Upper lobe of left lung (tissue), 6 donors: ENCODE data around the gene PXDN. TPM values are rescaled to one million over a fixed set of nuclear protein-coding genes. Genes with fewer than 3 reads are reported as not detected.

ENCODE experiments used
- ATAC-seq, 2 donors: fragments of 200-7000 bp; cut with Tn5 transposase; one replicate each; pipeline ENCODE4 v1.9.1; 2022; ENCODE audit warnings: mild to moderate bottlenecking in 2 of 2, moderate library complexity in 2 of 2; ENCODE audit not compliant: low FRiP score in 2 of 2
- DNase-seq, 2 donors: peaks; one replicate each; pipeline ENCODE4 v3.0.0-alpha.2; 2019 to 2020
- H3K27ac ChIP-seq, 4 donors: fragments of 200-600 bp; sonication (generic); one replicate each; pipeline ENCODE4 v1.5.1; 2016 to 2019
- H3K27me3 ChIP-seq, 4 donors: fragments of 200-600 bp; sonication (generic); one replicate each; pipeline ENCODE4 v1.5.1; 2017 to 2019
- H3K36me3 ChIP-seq, 4 donors: fragments of 200-600 bp; sonication (generic); one replicate each; pipeline ENCODE4 v1.5.1; 2016 to 2019
- H3K4me1 ChIP-seq, 4 donors: fragments of 200-600 bp; sonication (generic); one replicate each; pipeline ENCODE4 v1.5.1; 2018 to 2019
- H3K4me3 ChIP-seq, 4 donors: fragments of 200-600 bp; sonication (generic); one replicate each; pipeline ENCODE4 v1.5.1; 2017 to 2019; ENCODE audit warnings: mild to moderate bottlenecking in 2 of 4, moderate library complexity in 1 of 4
- H3K9me3 ChIP-seq, 4 donors: fragments of 200-600 bp; sonication (generic); one replicate each; pipeline ENCODE4 v1.5.1; 2018 to 2019
- CTCF ChIP-seq, 6 experiments: fragments of 450-650 bp in 4 of 6; fragments of 200-600 bp in 2 of 6; sonication (generic) in 2 of 6; IDR thresholded peaks; one replicate each; pipeline ENCODE4 v1.5.1; 2016 to 2019; ENCODE audit warnings: antibody characterized with exemption in 6 of 6
- EP300 ChIP-seq, 4 donors: sonication (generic); formaldehyde crosslinking; IDR thresholded peaks; one replicate each; pipeline ENCODE4 v1.5.1; 2017; ENCODE audit warnings: antibody characterized with exemption in 4 of 4, control low read depth in 2 of 4
- POLR2A ChIP-seq, 4 donors: fragments of 450-650 bp; IDR thresholded peaks; one replicate each; pipeline ENCODE4 v1.5.1; 2016 to 2017; ENCODE audit warnings: antibody characterized with exemption in 4 of 4, mild to moderate bottlenecking in 2 of 4
- POLR2AphosphoS5 ChIP-seq, 2 donors: sonication (generic); formaldehyde crosslinking; IDR thresholded peaks; one replicate each; pipeline ENCODE4 v1.5.1; 2017; ENCODE audit warnings: antibody characterized with exemption in 2 of 2
- WGBS, 2 donors: methylation state at CpG; one replicate each; pipeline ENCODE4 v1.1.5; 2017 to 2018; 5-methylcytosine and 5-hydroxymethylcytosine counted together
- total RNA-seq, 6 donors: library from RNA; depleted of rRNA in 4 of 6; stranded (reverse); fragments of >200 nt in 4 of 6; gene quantifications; one replicate each; pipeline versions ENCODE4 v1.1.0 to v1.2.1, GENCODE V29; 2016 to 2021
- donor health status: DM: no; HTN: no; CAD: no; lungs with moderate emphysema.
- donor health status: DM: no; HTN: yes; CAD: no; lungs with severe emphysema.

PXDN gene
- total RNA-seq, 6 donors from 2014 or later, result 20.8 to 65.6 (median 38.5) TPM

- no peaks in the 10 kb centered on the region for H3K36me3 ChIP-seq
- no peaks in the 10 kb centered on the region for H3K9me3 ChIP-seq
- H3K4me3 ChIP-seq, result no peak overlapping the region
- ATAC-seq (no peak), DNase-seq (no peak)
- H3K27me3 ChIP-seq, result no peaks in the 10 kb centered on the region
- peaks cover 1 to 4% (median 2%) of the 10 kb centered on the region in 4 donors for H3K4me1 ChIP-seq
- WGBS, 2 donors, result 92 to 95% methylated on average over 10 to 11 of the region's 11 CpGs
- TF ChIP-seq POLR2AphosphoS5 (IDR thresholded peaks at IDR 0.05), result no peak
- TF ChIP-seq EP300 (IDR thresholded peaks at IDR 0.05), result no peak
- no peak overlapping the region for H3K27ac ChIP-seq
Observed at GRCh38 chr2:1620081-1620480, 124.2 kb downstream of the PXDN start.

GRCh38 chr2:1619556-1619955 is 124.8 kb downstream of the PXDN start:
- no peaks in the 10 kb centered on the region for H3K27me3 ChIP-seq
- H3K4me1 ChIP-seq, result no peaks in the 10 kb centered on the region
- H3K36me3 ChIP-seq, result no peaks in the 10 kb centered on the region
- no peak for TF ChIP-seq EP300 (IDR thresholded peaks at IDR 0.05)
- no peak for TF ChIP-seq CTCF (IDR thresholded peaks at IDR 0.05)
- TF ChIP-seq POLR2AphosphoS5 (IDR thresholded peaks at IDR 0.05), result no peak
- no peak for TF ChIP-seq POLR2A (IDR thresholded peaks at IDR 0.05)
- no peak for DNase-seq
- 78 to 89% methylated on average over 8 of the region's 10 CpGs for WGBS, 2 donors
- no peak for ATAC-seq
- H3K4me3 ChIP-seq, result no peak overlapping the region
- H3K27ac ChIP-seq, result no peak overlapping the region
- no peaks in the 10 kb centered on the region for H3K9me3 ChIP-seq

GRCh38 chr2:1618974-1619373 is 125.3 kb downstream of the PXDN start:
- H3K36me3 ChIP-seq, result no peaks in the 10 kb centered on the region
- no peak overlapping the region for H3K27ac ChIP-seq
- H3K9me3 ChIP-seq, result no peaks in the 10 kb centered on the region
- no peak overlapping the region for H3K4me3 ChIP-seq
- ATAC-seq (no peak), DNase-seq (no peak)
- TF ChIP-seq EP300 (IDR thresholded peaks at IDR 0.05), result no peak
- no peak for TF ChIP-seq POLR2A (IDR thresholded peaks at IDR 0.05)
- no peak for TF ChIP-seq POLR2AphosphoS5 (IDR thresholded peaks at IDR 0.05)
- TF ChIP-seq CTCF (IDR thresholded peaks at IDR 0.05), result no peak
- H3K4me1 ChIP-seq, result no peaks in the 10 kb centered on the region
- WGBS, 2 donors, result 60% methylated on average over 1 of the region's 3 CpGs; no CpG with 5 or more reads in 1 of the 2 donors
- no peaks in the 10 kb centered on the region for H3K27me3 ChIP-seq

GRCh38 chr2:1618191-1618961 is 125.9 kb downstream of the PXDN start:
- H3K4me1 ChIP-seq, result no peaks in the 10 kb centered on the region
- ATAC-seq (no peak), DNase-seq (no peak)
- WGBS, 2 donors, result 96% methylated on average over 18 to 20 of the region's 20 CpGs
- TF ChIP-seq EP300 (IDR thresholded peaks at IDR 0.05) (no peak), POLR2A (IDR thresholded peaks at IDR 0.05) (no peak), POLR2AphosphoS5 (IDR thresholded peaks at IDR 0.05) (no peak), CTCF (IDR thresholded peaks at IDR 0.05) (no peak)
- no peak overlapping the region for H3K27ac ChIP-seq
- no peak overlapping the region for H3K4me3 ChIP-seq
- no peaks in the 10 kb centered on the region for H3K9me3 ChIP-seq
- no peaks in the 10 kb centered on the region for H3K27me3 ChIP-seq
- H3K36me3 ChIP-seq, result no peaks in the 10 kb centered on the region

GRCh38 chr2:1617425-1618021 is 126.8 kb downstream of the PXDN start:
- no peak for ATAC-seq
- TF ChIP-seq POLR2AphosphoS5 (IDR thresholded peaks at IDR 0.05) (no peak), EP300 (IDR thresholded peaks at IDR 0.05) (no peak), POLR2A (IDR thresholded peaks at IDR 0.05) (no peak), CTCF (IDR thresholded peaks at IDR 0.05) (no peak)
- H3K4me1 ChIP-seq, result no peaks in the 10 kb centered on the region
- DNase-seq, result no peak
- WGBS, 2 donors, result 79 to 90% methylated on average over 7 to 11 of the region's 11 CpGs
- no peaks in the 10 kb centered on the region for H3K36me3 ChIP-seq
- no peaks in the 10 kb centered on the region for H3K27me3 ChIP-seq
- H3K9me3 ChIP-seq, result no peaks in the 10 kb centered on the region
- H3K4me3 ChIP-seq, result no peak overlapping the region
- no peak overlapping the region for H3K27ac ChIP-seq
